ENCODE results near the gene MYBBP1A. TPM values are rescaled to one million over a fixed set of nuclear protein-coding genes. Genes with fewer than 3 reads are reported as not detected.

MYBBP1A gene
- total and polyA plus RNA-seq, 9 of the 15 experiments (the other 6 are each of a cell fraction or from before 2014, with no cell fraction given): 2.0 to 114 (median 47.2) TPM

GRCh38 chr17:4536259-4536741 lies 18.9 kb downstream of the MYBBP1A start (continued):
- TF ChIP-seq CREM (IDR thresholded peaks at IDR 0.05; ENCODE audit: low read depth) (peak; percentile 33; the same call in 1 of the 2 replicates), ZBTB11 (CRISPR knock-in tag; IDR thresholded peaks at IDR 0.05) (no peak), MYNN (IDR thresholded peaks at IDR 0.05) (no peak), MYNN (CRISPR knock-in tag; IDR thresholded peaks at IDR 0.05) (no peak), ZNF146 (CRISPR knock-in tag; IDR thresholded peaks at IDR 0.05; ENCODE audit: unreplicated experiment) (no peak), IRF1 (CRISPR knock-in tag; IDR thresholded peaks at IDR 0.05; ENCODE audit: borderline replicate concordance) (no peak), POLR2G (IDR thresholded peaks at IDR 0.05; ENCODE audit: low read depth, low read length) (peak; percentile 65), ZNF511 (CRISPR knock-in tag; IDR thresholded peaks at IDR 0.05) (no peak), DACH1 (IDR thresholded peaks at IDR 0.05; ENCODE audit: partially characterized antibody) (no peak), CXXC5 (CRISPR knock-in tag; IDR thresholded peaks at IDR 0.05) (0 out of 2 replicates have a peak, but pooled peaks have one; percentile 15), SFPQ (IDR thresholded peaks at IDR 0.05; ENCODE audit: low read depth, low read length) (no peak), SMC3 (conservative IDR thresholded peaks at IDR 0.05; ENCODE audit: insufficient read depth, low read depth, low read length) (no peak), NBN (IDR thresholded peaks at IDR 0.05; ENCODE audit: low read depth) (no peak), NR2C1 (IDR thresholded peaks at IDR 0.05) (no peak), NR2C1 (tag; IDR thresholded peaks at IDR 0.05) (no peak), FOSL1 (tag; conservative IDR thresholded peaks at IDR 0.05) (no peak), CHD2 (IDR thresholded peaks at IDR 0.05; ENCODE audit: low read depth, low read length) (0 out of 2 replicates have a peak, but pooled peaks have one; percentile 25), SUPT5H (IDR thresholded peaks at IDR 0.05) (0 out of 2 replicates have a peak, but pooled peaks have one; percentile 19), MXD1 (CRISPR knock-in tag; IDR thresholded peaks at IDR 0.05; ENCODE audit: borderline replicate concordance, poor library complexity, severe bottlenecking) (no peak), GTF2A2 (tag; IDR thresholded peaks at IDR 0.05) (no peak)

Data from K562 (cell line).